B cell (primary cell): ENCODE results near the gene PRLHR. TPM values are rescaled to one million over a fixed set of nuclear protein-coding genes. Genes with fewer than 3 reads are reported as not detected.

Experiments used
- ATAC-seq: fragments of 200-7000 bp; cut with Tn5 transposase; one replicate; pipeline ENCODE4 v1.10.0; 2021; ENCODE audit warnings: low read depth, mild to moderate bottlenecking, moderate number of reproducible peaks, moderate library complexity
- CTCF ChIA-PET: fragments of 350-600 bp; sonication (Branson Sonifier 250); formaldehyde crosslinking; loops from one replicate; lab custom pipeline; 2021; ENCODE audit warnings: antibody characterized with exemption, inconsistent platforms; lab: Charles Lee
- POLR2A ChIA-PET: fragments of 350-600 bp; sonication (Branson Sonifier 250); formaldehyde crosslinking; loops from one replicate; lab custom pipeline; 2021; ENCODE audit warnings: antibody characterized with exemption; lab: Charles Lee
- DNase-seq: peaks from one replicate; pipeline ENCODE4 v3.0.0; 2013
- H2AFZ ChIP-seq: 2 replicates; pipeline ENCODE4 v1.6.1; 2012; ENCODE audit warnings: mild to moderate bottlenecking, low read depth, low read length; ENCODE audit not compliant: insufficient read depth, poor library complexity, severe bottlenecking
- H3K27ac ChIP-seq, 2 donors: 1 replicate in 1 of 2; 2 replicates in 1 of 2; pipeline ENCODE4 v1.5.1; 2012 to 2013; ENCODE audit warnings: low read length in 2 of 2, mild to moderate bottlenecking in 2 of 2, moderate library complexity in 1 of 2
- H3K27me3 ChIP-seq, 4 experiments: fragments of 200-600 bp in 1 of 4; sonication (generic) in 1 of 4; replicated peaks in 1 of 4; 1 replicate in 2 of 4; 2 replicates in 2 of 4; pipeline versions ENCODE4 v1.6.1 to v1.7.0; 2013 to 2016; ENCODE audit warnings: low read length in 3 of 4, mild to moderate bottlenecking in 2 of 4, mixed read lengths in 1 of 4, moderate library complexity in 1 of 4; ENCODE audit not compliant: insufficient read depth in 4 of 4, control insufficient read depth in 3 of 4; ENCODE audit errors: control extremely low read depth in 1 of 4
- H3K36me3 ChIP-seq, 2 experiments: replicated peaks in 1 of 2; 1 replicate in 1 of 2; 2 replicates in 1 of 2; pipeline versions ENCODE4 v1.6.1 to v1.7.1; 2013; ENCODE audit warnings: low read length in 1 of 2; ENCODE audit not compliant: insufficient read depth in 2 of 2, control insufficient read depth in 1 of 2; ENCODE audit errors: control extremely low read depth in 1 of 2, extremely low read depth in 1 of 2
- H3K4me1 ChIP-seq, 2 donors: fragments of 200-600 bp in 1 of 2; sonication (generic) in 1 of 2; 1 replicate in 1 of 2; 2 replicates in 1 of 2; pipeline versions ENCODE4 v1.5.1 to v1.6.1; 2013 to 2017; ENCODE audit warnings: low read length in 2 of 2; ENCODE audit not compliant: control insufficient read depth in 2 of 2, insufficient read depth in 2 of 2
- H3K4me2 ChIP-seq: replicated peaks from 2 replicates; pipeline ENCODE3; 2012; ENCODE audit warnings: mild to moderate bottlenecking, low read depth, low read length; ENCODE audit not compliant: poor library complexity, severe bottlenecking
- H3K4me3 ChIP-seq, 5 experiments: fragments of 200-600 bp in 1 of 5; sonication (generic) in 1 of 5; 1 replicate in 3 of 5; 2 replicates in 2 of 5; pipeline versions ENCODE4 v1.5.1 to v1.7.0; 2011 to 2016; ENCODE audit warnings: low read length in 4 of 5, mild to moderate bottlenecking in 4 of 5, low read depth in 2 of 5, control low read depth in 1 of 5, moderate library complexity in 1 of 5; ENCODE audit not compliant: insufficient read depth in 1 of 5; ENCODE audit errors: control extremely low read depth in 1 of 5, extremely low read depth in 1 of 5
- H3K79me2 ChIP-seq: fragments of 200-600 bp; sonication (generic); one replicate; pipeline ENCODE4 v1.6.0; 2016; ENCODE audit warnings: low read length; ENCODE audit not compliant: control insufficient read depth, insufficient read depth
- H3K9ac ChIP-seq: fragments of 200-600 bp; sonication (generic); 2 replicates; pipeline ENCODE4 v1.6.1; 2017; ENCODE audit warnings: mild to moderate bottlenecking, low read length, moderate library complexity
- H3K9me3 ChIP-seq, 3 donors: one replicate each; pipeline versions ENCODE4 v1.6.1 to v1.7.1; 2013; ENCODE audit warnings: low read length in 2 of 3; ENCODE audit not compliant: control insufficient read depth in 2 of 3, insufficient read depth in 1 of 3; ENCODE audit errors: control extremely low read depth in 1 of 3
- H4K20me1 ChIP-seq: 2 replicates; pipeline ENCODE4 v1.6.0; 2012; ENCODE audit warnings: mild to moderate bottlenecking, low read length; ENCODE audit not compliant: insufficient read depth, control insufficient read depth, poor library complexity, severe bottlenecking
- H3K27ac Mint-ChIP-seq: one replicate; pipeline ENCODE4 v1.8.0; 2021; ENCODE audit warnings: mixed read lengths
- H3K27me3 Mint-ChIP-seq: one replicate; pipeline ENCODE4 v1.8.0; 2021; ENCODE audit warnings: mixed read lengths
- H3K4me1 Mint-ChIP-seq: one replicate; pipeline ENCODE4 v1.8.0; 2021; ENCODE audit warnings: mixed read lengths
- H3K4me3 Mint-ChIP-seq: one replicate; pipeline ENCODE4 v1.8.0; 2021; ENCODE audit warnings: mixed read lengths
- H3K9me3 Mint-ChIP-seq: one replicate; pipeline ENCODE4 v1.8.0; 2022; ENCODE audit warnings: mixed read lengths; ENCODE audit not compliant: insufficient read depth
- EZH2 ChIP-seq: IDR thresholded peaks from 2 replicates; pipeline ENCODE4 v1.6.1; 2012; ENCODE audit warnings: borderline replicate concordance, low read depth, mild to moderate bottlenecking, moderate library complexity, low read length; ENCODE audit not compliant: insufficient read depth, poor library complexity, severe bottlenecking
- WGBS: methylation state at CpG from one replicate; pipeline ENCODE4 v1.1.5; 2013; ENCODE audit warnings: missing lambda C conversion rate; ENCODE audit not compliant: insufficient coverage; 5-methylcytosine and 5-hydroxymethylcytosine counted together
- intact Hi-C: fragments of 100-400 bp; cut with micrococcal nuclease; formaldehyde crosslinking; loops from one replicate; pipeline ENCODE4 v1.10.0; 2022
- polyA plus RNA-seq: library from polyadenylated mRNA; depleted of rRNA; stranded (reverse); fragments of >200 nt; gene quantifications from 2 replicates; pipeline ENCODE4 v1.2.3, GENCODE V29; 2012
- total RNA-seq, 2 donors: library from RNA; stranded (reverse); fragments of 120-200 nt in 1 of 2; gene quantifications; 1 replicate in 1 of 2; 2 replicates in 1 of 2; pipeline versions ENCODE4 v1.2.3 to v1.2.4, GENCODE V29; 2013 to 2022
- TF ChIP-seq, protein P1 (sequence below): fragments of 200-600 bp; IDR thresholded peaks from one replicate; pipeline ENCODE4 v1.8.0; 2022; ENCODE audit warnings: antibody characterized with exemption, mild to moderate bottlenecking

Gene PRLHR
- total and polyA plus RNA-seq, 2 donors (not counting 1 experiment from before 2014, with no cell fraction given): not detected

DNA sequence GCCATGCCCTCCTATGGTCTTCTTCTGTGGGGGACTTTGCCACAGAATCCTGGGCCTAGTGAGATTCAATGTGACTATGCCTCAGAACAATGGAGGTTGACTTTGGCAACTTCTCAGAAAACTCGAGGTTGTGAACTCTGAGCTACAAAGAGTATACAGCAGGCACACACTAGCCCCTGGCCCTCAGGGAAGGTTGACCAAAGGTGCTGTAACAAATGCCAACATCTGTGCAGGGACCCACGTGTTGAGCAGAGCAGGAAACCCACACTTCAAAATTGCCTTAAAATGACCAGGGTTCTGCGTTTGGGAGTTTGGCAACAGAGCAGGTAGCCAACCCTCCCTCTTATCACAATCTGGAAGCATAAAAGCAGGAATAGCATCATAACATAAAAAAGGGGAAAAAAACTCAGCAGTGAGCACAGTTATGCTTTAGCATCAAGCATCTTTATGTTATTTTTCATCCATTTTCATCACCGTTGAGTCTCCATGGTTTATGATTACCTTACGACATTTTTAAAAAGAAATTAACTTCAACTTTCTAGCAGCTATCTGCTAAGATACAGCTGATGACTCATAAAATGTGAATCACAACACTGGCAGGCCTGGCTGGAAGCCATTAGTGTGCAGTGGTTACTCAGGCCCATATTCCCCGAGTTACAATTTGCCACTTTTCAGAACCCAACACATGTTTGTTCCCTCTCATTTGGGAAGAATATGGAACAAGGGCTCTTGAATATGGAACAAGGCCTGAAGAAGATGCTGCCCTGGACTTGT lies 11.1 kb downstream of the PRLHR start:
- Histone ChIP-seq H3K4me1 (no peaks in the 10 kb centered on the region), H3K79me2 (no peaks in the 10 kb centered on the region), H3K36me3 (no peaks in the 10 kb centered on the region), H3K9ac (no peak overlapping the region), H2AFZ (no peak overlapping the region), H3K27ac (no peak overlapping the region), H3K27me3 (peaks cover 0 to 10% (median 0%) of the 10 kb centered on the region in 4 experiments), H4K20me1 (no peaks in the 10 kb centered on the region), H3K4me3 (no peak overlapping the region), H3K9me3 (no peaks in the 10 kb centered on the region), H3K4me2 (no peak overlapping the region)
- Mint-ChIP-seq H3K4me3 (no peak overlapping the region), H3K9me3 (no peaks in the 10 kb centered on the region), H3K27ac (no peak overlapping the region), H3K27me3 (peaks cover 29% of the 10 kb centered on the region), H3K4me1 (no peaks in the 10 kb centered on the region)
- ChIA-PET POLR2A (no interaction called here), CTCF (interaction anchor here (1.4 kb wide), 1 partner anchor 16 kb away, joined by 4 read pairs; no protein-coding TSS in a partner anchor)
- DNase-seq: no peak
- 84% methylated on average over 3 of the region's 6 CpGs for WGBS
- intact Hi-C loops: no loop called here
- no peak for ATAC-seq
- TF ChIP-seq, protein P1, sequence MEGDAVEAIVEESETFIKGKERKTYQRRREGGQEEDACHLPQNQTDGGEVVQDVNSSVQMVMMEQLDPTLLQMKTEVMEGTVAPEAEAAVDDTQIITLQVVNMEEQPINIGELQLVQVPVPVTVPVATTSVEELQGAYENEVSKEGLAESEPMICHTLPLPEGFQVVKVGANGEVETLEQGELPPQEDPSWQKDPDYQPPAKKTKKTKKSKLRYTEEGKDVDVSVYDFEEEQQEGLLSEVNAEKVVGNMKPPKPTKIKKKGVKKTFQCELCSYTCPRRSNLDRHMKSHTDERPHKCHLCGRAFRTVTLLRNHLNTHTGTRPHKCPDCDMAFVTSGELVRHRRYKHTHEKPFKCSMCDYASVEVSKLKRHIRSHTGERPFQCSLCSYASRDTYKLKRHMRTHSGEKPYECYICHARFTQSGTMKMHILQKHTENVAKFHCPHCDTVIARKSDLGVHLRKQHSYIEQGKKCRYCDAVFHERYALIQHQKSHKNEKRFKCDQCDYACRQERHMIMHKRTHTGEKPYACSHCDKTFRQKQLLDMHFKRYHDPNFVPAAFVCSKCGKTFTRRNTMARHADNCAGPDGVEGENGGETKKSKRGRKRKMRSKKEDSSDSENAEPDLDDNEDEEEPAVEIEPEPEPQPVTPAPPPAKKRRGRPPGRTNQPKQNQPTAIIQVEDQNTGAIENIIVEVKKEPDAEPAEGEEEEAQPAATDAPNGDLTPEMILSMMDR: no peak
- no peak for TF ChIP-seq EZH2

DNA sequence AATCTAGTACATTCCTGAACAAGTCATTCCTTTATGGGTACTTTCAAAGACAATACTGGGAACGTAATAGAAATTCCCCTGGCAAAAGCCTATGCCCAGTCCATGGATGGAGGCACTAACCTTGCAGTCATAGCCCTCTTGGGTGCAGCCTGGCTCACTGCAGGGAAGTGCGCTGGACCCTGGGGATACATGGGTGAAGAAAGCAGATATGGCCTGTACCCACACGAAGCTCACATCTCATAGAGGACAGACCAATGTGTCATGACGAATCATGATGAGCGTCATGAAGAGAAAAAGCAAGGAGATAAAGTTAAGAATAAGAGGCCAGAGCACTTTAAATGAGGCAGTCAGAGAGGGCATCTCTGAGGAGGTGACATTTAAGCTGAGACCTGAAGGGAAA lies 11.8 kb downstream of the PRLHR start:
- ChIA-PET CTCF (interaction anchor here (1.4 kb wide), 1 partner anchor 15 kb away, joined by 4 read pairs; no protein-coding TSS in a partner anchor), POLR2A (no interaction called here)
- H3K4me1 Mint-ChIP-seq: no peaks in the 10 kb centered on the region
- no peaks in the 10 kb centered on the region for H3K9me3 Mint-ChIP-seq
- H3K4me3 Mint-ChIP-seq: no peak overlapping the region
- Histone ChIP-seq H3K36me3 (no peaks in the 10 kb centered on the region), H4K20me1 (no peaks in the 10 kb centered on the region), H3K9ac (no peak overlapping the region), H3K27me3 (peaks cover 0 to 10% (median 0%) of the 10 kb centered on the region in 4 experiments), H3K4me3 (no peak overlapping the region), H3K79me2 (no peaks in the 10 kb centered on the region), H2AFZ (no peak overlapping the region), H3K4me2 (no peak overlapping the region), H3K27ac (no peak overlapping the region), H3K9me3 (no peaks in the 10 kb centered on the region), H3K4me1 (no peaks in the 10 kb centered on the region)
- no peak for DNase-seq
- TF ChIP-seq EZH2: no peak
- TF ChIP-seq, protein P1: no peak
- peaks cover 25% of the 10 kb centered on the region for H3K27me3 Mint-ChIP-seq
- H3K27ac Mint-ChIP-seq: no peak overlapping the region
- 94% methylated on average over 3 of the region's 5 CpGs for WGBS
- no peak for ATAC-seq
- intact Hi-C loops: no loop called here
